Measurements from ENCODE around the gene F11R.
A peak's percentile ranks its signal among the peaks of the same experiment; 100 is the strongest.
"Not testable (repeated sequence)": the region's sequence is repeated elsewhere in the genome, so short reads cannot be mapped to it uniquely, and the experiment has no call there.

Gene F11R

DNA sequence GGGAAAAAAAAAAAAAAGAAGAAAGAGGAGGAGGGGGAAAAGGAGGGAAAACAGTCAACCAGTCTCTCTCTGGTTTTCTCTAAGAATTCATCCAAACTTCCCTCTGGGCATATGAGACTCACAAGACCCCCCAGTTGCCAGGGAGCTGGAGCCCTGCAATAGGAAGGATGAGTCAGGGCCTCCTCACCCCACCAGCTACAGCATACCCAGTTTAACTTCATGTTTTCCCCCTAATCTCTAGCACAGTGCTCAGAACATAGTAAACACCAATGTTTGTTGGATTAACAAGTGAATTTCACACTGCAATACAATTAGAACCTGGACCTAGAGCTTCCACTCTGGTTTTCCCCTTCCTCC, 7.8 kb downstream of the F11R start:
- no peak for DNase-seq (ENCODE audit: low read depth)

- DNase-seq (ENCODE audit: low read depth) = no peak
Measured at GRCh38 chr1:161012420-161012819, 8.5 kb downstream of the F11R start.

DNA sequence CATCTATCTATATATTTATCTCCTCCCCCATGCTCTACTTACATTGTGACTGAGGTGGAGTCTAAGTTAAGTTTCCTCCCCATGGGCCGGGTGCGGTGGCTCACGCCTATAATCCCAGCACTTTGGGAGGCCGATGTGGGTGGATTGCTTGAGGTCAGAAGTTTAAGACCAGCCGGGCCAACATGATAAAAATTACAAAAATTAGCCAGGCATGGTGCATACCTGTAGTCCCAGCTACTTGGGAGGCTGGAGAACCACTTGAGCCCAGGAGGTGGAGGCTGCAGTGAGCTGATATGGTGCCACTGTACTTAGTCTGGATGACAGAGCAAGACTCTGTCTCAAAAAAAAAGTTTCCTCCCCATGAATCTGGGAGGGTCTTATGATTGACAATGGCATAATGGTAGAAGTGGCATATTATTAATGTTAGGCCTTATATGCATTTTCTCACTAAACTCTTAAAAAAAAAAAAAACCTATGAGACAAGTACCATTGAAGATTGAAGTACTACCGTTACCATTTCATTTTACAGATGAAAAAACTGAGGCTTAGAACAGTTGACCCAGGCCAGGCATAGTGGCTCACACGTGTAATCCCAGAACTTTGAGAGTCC, 11.2 kb downstream of the F11R start:
- no peak for DNase-seq (ENCODE audit: low read depth)

GRCh38 chr1:161008869-161009510, 12.0 kb downstream of the F11R start:
- DNase-seq (ENCODE audit: low read depth) = no peak

DNA sequence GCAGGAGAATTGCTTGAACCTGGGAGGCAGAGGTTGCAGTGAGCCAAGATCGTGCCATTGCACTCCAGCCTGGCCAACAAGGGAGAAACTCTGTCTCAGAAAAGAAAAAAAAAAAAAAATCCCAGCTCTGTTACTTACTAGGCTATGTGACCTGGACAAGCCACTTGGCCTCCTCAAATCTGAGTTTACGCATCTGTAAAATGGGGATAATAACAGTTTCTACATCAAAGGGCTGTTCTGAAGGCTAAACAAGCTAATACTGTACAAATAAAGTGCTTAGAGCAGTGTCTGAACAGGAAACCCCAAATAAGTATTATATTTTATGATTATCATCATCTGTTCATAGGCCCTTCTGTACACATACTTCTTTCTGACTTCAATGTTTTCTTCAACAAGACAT, 13.6 kb downstream of the F11R start:
- no peak for DNase-seq (ENCODE audit: low read depth)

DNA sequence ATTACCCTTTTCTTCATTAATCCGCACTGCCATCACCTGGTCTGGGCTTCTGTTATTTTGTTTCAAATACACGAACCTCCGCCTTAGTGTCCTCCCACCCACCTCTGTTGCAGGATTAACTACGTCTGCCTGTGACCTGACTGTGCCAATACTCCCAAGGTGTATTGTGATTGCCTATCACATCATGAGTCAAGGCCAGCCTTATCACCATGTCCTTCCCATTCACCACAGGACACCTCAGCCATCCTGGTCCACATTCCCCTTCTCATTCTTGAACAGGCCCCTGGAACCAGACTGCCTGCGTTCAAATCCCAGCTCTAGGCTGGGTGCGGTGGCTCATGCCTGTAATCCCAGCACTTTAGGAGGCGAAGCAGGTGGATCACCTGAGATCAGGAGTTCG, 14.4 kb downstream of the F11R start:
- DNase-seq (ENCODE audit: low read depth) = no peak

- DNase-seq (ENCODE audit: low read depth) = no peak
Measured at GRCh38 chr1:161001525-161001924, 19.4 kb downstream of the F11R start.

DNA sequence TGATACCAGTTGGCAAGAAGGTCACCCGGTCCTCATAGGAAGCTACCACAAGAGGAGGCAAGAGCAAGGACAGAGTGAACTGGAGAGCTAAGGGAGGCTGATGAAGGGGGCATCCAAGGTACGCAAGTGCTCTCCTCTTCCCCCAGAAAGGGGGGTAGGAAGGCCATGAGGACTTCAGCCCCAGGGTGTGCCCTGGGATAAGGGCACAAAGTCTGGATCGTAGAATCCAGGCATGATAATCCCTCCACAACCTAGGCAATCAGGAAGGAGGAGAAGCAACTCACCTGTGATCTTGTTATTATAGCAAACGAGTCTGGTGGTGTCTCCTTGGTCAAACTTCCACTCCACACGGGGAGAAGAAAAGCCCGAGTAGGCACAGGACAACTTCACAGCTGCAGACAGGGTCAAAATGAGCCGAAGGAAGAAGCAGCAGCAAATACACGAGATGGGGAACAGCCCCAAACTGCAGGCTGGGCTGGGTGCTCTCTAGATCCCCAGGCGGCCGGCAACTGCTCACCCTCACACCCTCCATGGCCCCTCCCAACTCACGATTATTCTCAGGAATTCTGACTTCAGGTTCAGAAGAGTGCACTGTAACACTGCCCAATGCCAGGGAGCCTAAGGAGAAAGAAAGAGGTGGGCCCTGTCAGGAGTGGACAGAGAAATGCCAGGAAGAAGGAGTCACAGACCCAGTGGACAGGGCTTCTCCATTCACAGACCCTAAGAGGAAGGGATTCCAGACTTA, 20.0 kb downstream of the F11R start:
- no peak for DNase-seq (ENCODE audit: low read depth)

DNA sequence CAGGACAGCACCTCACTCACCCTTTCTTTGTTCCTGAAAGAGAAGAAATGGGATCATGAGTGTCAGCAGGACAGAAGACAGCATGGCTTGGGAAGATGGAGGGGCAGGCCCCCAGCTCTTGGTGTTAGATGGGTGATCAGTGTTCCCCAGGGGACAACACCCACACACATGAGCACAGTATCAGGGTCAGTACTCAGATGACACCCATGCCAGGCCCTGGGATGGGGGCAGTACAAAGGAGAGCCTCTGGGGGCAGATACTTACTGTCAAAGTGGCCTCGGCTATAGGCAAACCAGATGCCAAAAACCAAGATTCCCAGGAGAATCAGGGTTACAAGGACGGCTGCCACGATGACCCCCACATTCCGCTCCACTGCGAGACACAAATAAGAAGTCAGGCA, 21.6 kb downstream of the F11R start:
- no peak for DNase-seq (ENCODE audit: low read depth)

GRCh38 chr1:160997323-160998038, 23.5 kb downstream of the F11R start:
- DNase-seq (ENCODE audit: low read depth) = peak; percentile 20

DNA sequence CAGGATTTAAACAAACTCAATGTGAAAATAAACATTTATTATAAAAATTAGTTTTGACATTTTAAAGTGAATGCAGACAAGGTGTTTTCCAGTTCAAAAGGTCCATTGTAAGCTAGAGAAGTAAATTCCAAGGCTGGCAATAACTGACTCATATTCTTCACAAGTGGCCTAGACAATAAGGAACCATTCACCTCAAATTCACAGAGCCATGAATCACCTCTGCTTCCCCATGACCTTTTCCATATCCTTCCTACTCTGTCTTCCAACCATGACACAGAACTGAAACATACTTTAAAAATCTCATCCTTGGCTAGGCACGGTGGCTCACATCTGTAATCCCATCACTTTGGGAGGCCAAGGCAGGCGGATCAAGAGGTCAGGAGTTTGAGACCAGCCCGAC, 24.8 kb downstream of the F11R start:
- no peak for DNase-seq (ENCODE audit: low read depth)

GRCh38 chr1:160993544-160994193, 27.3 kb downstream of the F11R start:
- no peak for DNase-seq (ENCODE audit: low read depth)

GRCh38 chr1:160992036-160992435, 28.9 kb downstream of the F11R start:
- DNase-seq (ENCODE audit: low read depth) = not testable (repeated sequence)

GRCh38 chr1:160987359-160988050, 33.4 kb downstream of the F11R start:
- no peak for DNase-seq (ENCODE audit: low read depth)

DNA sequence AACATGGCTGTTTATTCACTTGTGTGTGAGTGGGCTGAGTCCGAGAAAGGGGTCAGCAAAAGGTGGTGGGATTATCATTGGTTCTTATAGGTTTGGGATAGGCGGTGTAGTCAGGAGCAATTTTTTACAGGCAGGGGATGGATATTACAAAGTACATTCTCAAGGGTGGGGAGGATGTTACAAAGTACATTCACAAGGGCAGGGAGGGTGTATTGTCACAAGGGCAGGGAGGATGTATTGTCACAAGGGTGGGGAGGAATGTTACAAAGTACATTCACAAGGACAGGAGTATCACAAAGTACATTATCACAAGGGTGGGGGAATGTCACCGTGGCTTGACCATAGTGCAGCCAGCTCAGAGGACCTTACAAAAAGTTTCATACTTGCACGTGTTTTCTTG, 35.2 kb downstream of the F11R start:
- DNase-seq (ENCODE audit: low read depth) = no peak

GRCh38 chr1:160981584-160982411, 39.2 kb downstream of the F11R start:
- no peak for DNase-seq (ENCODE audit: low read depth)

GRCh38 chr1:160979286-160979685, 41.7 kb downstream of the F11R start:
- DNase-seq (ENCODE audit: low read depth) = no peak

- DNase-seq (ENCODE audit: low read depth) = no peak
Measured at GRCh38 chr1:160978510-160978927, 42.4 kb downstream of the F11R start.

- DNase-seq (ENCODE audit: low read depth) = no peak
Measured at GRCh38 chr1:160975026-160975425, 45.9 kb downstream of the F11R start.

- DNase-seq (ENCODE audit: low read depth) = no peak
Measured at GRCh38 chr1:160973491-160973890, 47.5 kb downstream of the F11R start.

- no peak for DNase-seq (ENCODE audit: low read depth)
Measured at GRCh38 chr1:160972939-160973338, 48.0 kb downstream of the F11R start.
